BLaER1 treated with 17β-estradiol and CSF1 and Interleukin-3, amounts not matched to agents 10 nM and 100 nM (cell line): ENCODE data around the gene ALKBH5.

ENCODE experiments used
- H3K27ac ChIP-seq, 11 experiments: shearing (Covaris generic); formaldehyde crosslinking; 2 replicates each; pipeline ENCODE4 v1.8.1; 2022
- H3K27me3 ChIP-seq, 11 experiments: shearing (Covaris generic); formaldehyde crosslinking; 2 replicates each; pipeline ENCODE4 v1.8.1; 2022
- H3K36me3 ChIP-seq, 11 experiments: shearing (Covaris generic); formaldehyde crosslinking; 2 replicates each; pipeline ENCODE4 v1.8.1; 2022
- H3K4me1 ChIP-seq, 10 experiments: shearing (Covaris generic); formaldehyde crosslinking; 2 replicates each; pipeline ENCODE4 v1.8.1; 2022
- H3K4me2 ChIP-seq, 11 experiments: shearing (Covaris generic); formaldehyde crosslinking; 2 replicates each; pipeline ENCODE4 v1.8.1; 2022
- H3K4me3 ChIP-seq, 10 experiments: shearing (Covaris generic); formaldehyde crosslinking; 2 replicates each; pipeline ENCODE4 v1.8.1; 2022
- H3K9ac ChIP-seq, 11 experiments: shearing (Covaris generic); formaldehyde crosslinking; 2 replicates each; pipeline ENCODE4 v1.8.1; 2022
- H3K9me3 ChIP-seq, 11 experiments: shearing (Covaris generic); formaldehyde crosslinking; replicated peaks in 1 of 11; 2 replicates each; pipeline ENCODE4 v1.8.1; 2022
- H4K20me1 ChIP-seq, 11 experiments: shearing (Covaris generic); formaldehyde crosslinking; 2 replicates each; pipeline ENCODE4 v1.8.1; 2022
- Cebpa-rat ChIP-seq, 11 experiments: shearing (Covaris generic); IDR thresholded peaks; 2 replicates each; pipeline ENCODE4 v1.8.1; 2022

The ALKBH5 gene

GRCh38 chr17:18179804-18180203 lies 3.8 kb upstream of the ALKBH5 start:
- peaks cover 13 to 37% (median 28%) of the 10 kb centered on the region in 10 experiments for H3K4me1 ChIP-seq
- TF ChIP-seq Cebpa-rat (IDR thresholded peaks at IDR 0.05): no peak
- no peak overlapping the region for H3K9ac ChIP-seq
- H3K27ac ChIP-seq: no peak overlapping the region
- H4K20me1 ChIP-seq: peaks cover 6 to 10% (median 8%) of the 10 kb centered on the region in 11 experiments
- no peaks in the 10 kb centered on the region for H3K36me3 ChIP-seq
- no peaks in the 10 kb centered on the region for H3K27me3 ChIP-seq
- no peaks in the 10 kb centered on the region for H3K9me3 ChIP-seq
- H3K4me3 ChIP-seq: no peak overlapping the region
- H3K4me2 ChIP-seq: no peak overlapping the region

- Histone ChIP-seq H3K4me3 (no peak overlapping the region), H4K20me1 (peaks cover 22 to 26% (median 24%) of the 10 kb centered on the region in 11 experiments), H3K27ac (peak overlapping the region in 4 of 11 experiments; percentile 33 to 98 (median 97); a peak in 8 of 22 replicates), H3K4me2 (peak overlapping the region; percentile 11 to 98 (median 91); a peak in 11 of 22 replicates), H3K9me3 (no peaks in the 10 kb centered on the region), H3K4me1 (peaks cover 22 to 35% (median 32%) of the 10 kb centered on the region in 10 experiments), H3K27me3 (no peaks in the 10 kb centered on the region), H3K9ac (peak overlapping the region in 5 of 11 experiments; percentile 10 to 95 (median 93); a peak in 5 of 22 replicates), H3K36me3 (peaks cover 0 to 7% (median 0%) of the 10 kb centered on the region in 11 experiments; a peak in 5 of 22 replicates)
- no peak for TF ChIP-seq Cebpa-rat (IDR thresholded peaks at IDR 0.05)
Measured at GRCh38 chr17:18181358-18181757, 2.3 kb upstream of the ALKBH5 start.

GRCh38 chr17:18182110-18182977 lies 1.3 kb upstream of the ALKBH5 start:
- H3K27ac ChIP-seq: peak overlapping the region; percentile 92 to 98 (median 96)

GRCh38 chr17:18182978-18183333 lies 672 bp upstream of the ALKBH5 start:
- Histone ChIP-seq H4K20me1 (peaks cover 38 to 42% (median 40%) of the 10 kb centered on the region in 11 experiments), H3K36me3 (peaks cover 7 to 23% (median 13%) of the 10 kb centered on the region in 11 experiments; a peak in 19 of 22 replicates), H3K27ac (peak overlapping the region; percentile 92 to 98 (median 96)), H3K4me1 (peaks cover 38 to 47% (median 43%) of the 10 kb centered on the region in 10 experiments), H3K4me3 (peak overlapping the region; percentile 71 to 92 (median 82)), H3K4me2 (peak overlapping the region; percentile 81 to 98 (median 91)), H3K9ac (peak overlapping the region; percentile 88 to 97 (median 93)), H3K27me3 (no peaks in the 10 kb centered on the region), H3K9me3 (no peaks in the 10 kb centered on the region)
- TF ChIP-seq Cebpa-rat (IDR thresholded peaks at IDR 0.05): no peak

More at GRCh38 chr17:18182110-18182977, 1.3 kb upstream of the ALKBH5 start:
- peaks cover 32 to 41% (median 37%) of the 10 kb centered on the region in 10 experiments for H3K4me1 ChIP-seq
- TF ChIP-seq Cebpa-rat (IDR thresholded peaks at IDR 0.05): no peak
- H3K27me3 ChIP-seq: no peaks in the 10 kb centered on the region
- H4K20me1 ChIP-seq: peaks cover 32 to 36% (median 34%) of the 10 kb centered on the region in 11 experiments
- H3K9me3 ChIP-seq: no peaks in the 10 kb centered on the region
- peak overlapping the region; percentile 88 to 97 (median 93) for H3K9ac ChIP-seq
- H3K36me3 ChIP-seq: peaks cover under 1 to 17% (median 8%) of the 10 kb centered on the region in 11 experiments; a peak in 15 of 22 replicates
- H3K4me3 ChIP-seq: peak overlapping the region; percentile 71 to 92 (median 82)
- H3K4me2 ChIP-seq: peak overlapping the region; percentile 81 to 98 (median 91)

GRCh38 chr17:18184143-18185031 lies 759 bp downstream of the ALKBH5 start:
- Histone ChIP-seq H3K9ac (peak overlapping the region; percentile 88 to 97 (median 93)), H3K4me2 (peak overlapping the region; percentile 91 to 100 (median 97)), H3K4me1 (peaks cover 48 to 62% (median 57%) of the 10 kb centered on the region in 10 experiments), H3K4me3 (peak overlapping the region; percentile 71 to 92 (median 82)), H3K36me3 (peaks cover 19 to 38% (median 28%) of the 10 kb centered on the region in 11 experiments), H4K20me1 (peaks cover 52 to 56% (median 54%) of the 10 kb centered on the region in 11 experiments), H3K27me3 (no peaks in the 10 kb centered on the region), H3K9me3 (no peaks in the 10 kb centered on the region), H3K27ac (peak overlapping the region; percentile 92 to 98 (median 96))
- TF ChIP-seq Cebpa-rat (IDR thresholded peaks at IDR 0.05): no peak

GRCh38 chr17:18185391-18185790 lies 1.8 kb downstream of the ALKBH5 start:
- Histone ChIP-seq H3K9me3 (no peaks in the 10 kb centered on the region), H3K4me3 (peak overlapping the region; percentile 71 to 92 (median 82)), H3K27ac (peak overlapping the region in 9 of 11 experiments; percentile 27 to 98 (median 95); a peak in 12 of 22 replicates), H3K9ac (peak overlapping the region; percentile 88 to 97 (median 93)), H3K27me3 (no peaks in the 10 kb centered on the region), H3K4me2 (peak overlapping the region; percentile 91 to 100 (median 97)), H3K4me1 (peaks cover 49 to 72% (median 67%) of the 10 kb centered on the region in 10 experiments), H3K36me3 (peaks cover 24 to 48% (median 38%) of the 10 kb centered on the region in 11 experiments), H4K20me1 (peaks cover 62 to 66% (median 64%) of the 10 kb centered on the region in 11 experiments)
- no peak for TF ChIP-seq Cebpa-rat (IDR thresholded peaks at IDR 0.05)

GRCh38 chr17:18185832-18186626 lies 2.4 kb downstream of the ALKBH5 start:
- Histone ChIP-seq H3K4me2 (peak overlapping the region; percentile 91 to 100 (median 97)), H3K4me3 (peak overlapping the region; percentile 71 to 92 (median 82)), H3K27me3 (no peaks in the 10 kb centered on the region), H3K36me3 (peaks cover 24 to 54% (median 44%) of the 10 kb centered on the region in 11 experiments), H4K20me1 (peaks cover 68 to 73% (median 70%) of the 10 kb centered on the region in 11 experiments), H3K9me3 (no peaks in the 10 kb centered on the region), H3K27ac (peak overlapping the region in 8 of 11 experiments; percentile 4 to 98 (median 96); a peak in 13 of 22 replicates), H3K4me1 (peaks cover 55 to 76% (median 73%) of the 10 kb centered on the region in 10 experiments), H3K9ac (peak overlapping the region; percentile 88 to 97 (median 93))
- TF ChIP-seq Cebpa-rat (IDR thresholded peaks at IDR 0.05): no peak
